Panc1 (cell line): ENCODE measurements around the gene CPEB1. TPM values are rescaled to one million over a fixed set of nuclear protein-coding genes. Genes with fewer than 3 reads are reported as not detected.

Source experiments
- ATAC-seq: fragments of 200-7000 bp; cut with Tn5 transposase; 2 replicates; pipeline ENCODE4 v1.9.1; 2020; ENCODE audit warnings: mild to moderate bottlenecking, moderate library complexity
- BruUV-seq: library from RNA; stranded (reverse); fragments of 400-500 nt; replicated peaks from 2 replicates; lab custom pipeline; 2021; lab: Mats Ljungman, UMichigan
- CTCF ChIA-PET: fragments of 300-600 bp; sonication (Branson Sonifier 250); formaldehyde crosslinking; loops from one replicate; lab custom pipeline; 2022; ENCODE audit warnings: antibody characterized with exemption; lab: Charles Lee
- POLR2A ChIA-PET: fragments of 300-600 bp; sonication (Branson Sonifier 250); formaldehyde crosslinking; loops from one replicate; lab custom pipeline; 2022; ENCODE audit warnings: antibody characterized with exemption; lab: Charles Lee
- DNase-seq: peaks from one replicate; pipeline ENCODE4 v3.0.0-alpha.2; 2010; ENCODE audit warnings: low read depth, low spot score
- H3K27ac ChIP-seq: 2 replicates; pipeline ENCODE4 v1.5.1; 2011; ENCODE audit warnings: mild to moderate bottlenecking, low read length, inconsistent platforms
- H3K27me3 ChIP-seq: fragments of 200-500 bp; sonication (Bioruptor generic); 2 replicates; pipeline ENCODE4 v1.6.0; 2014; ENCODE audit warnings: low read length, inconsistent platforms; ENCODE audit not compliant: control insufficient read depth, insufficient read depth
- H3K36me3 ChIP-seq: fragments of 200-500 bp; sonication (Bioruptor generic); 2 replicates; pipeline ENCODE4 v1.5.1; 2014; ENCODE audit warnings: inconsistent platforms, mild to moderate bottlenecking, low read length, moderate library complexity; ENCODE audit not compliant: control insufficient read depth, insufficient read depth
- H3K4me1 ChIP-seq: 2 replicates; pipeline ENCODE4 v1.5.1; 2011; ENCODE audit warnings: inconsistent platforms, mild to moderate bottlenecking, low read length, moderate library complexity; ENCODE audit not compliant: control insufficient read depth, insufficient read depth
- H3K4me3 ChIP-seq, 2 experiments: 2 replicates each; pipeline ENCODE4 v1.5.1; 2011 to 2012; ENCODE audit warnings: low read depth in 2 of 2, low read length in 2 of 2, mild to moderate bottlenecking in 2 of 2, inconsistent platforms in 1 of 2, moderate library complexity in 1 of 2
- H3K9me3 ChIP-seq: fragments of 200-500 bp; sonication (Bioruptor generic); 2 replicates; pipeline ENCODE4 v1.5.1; 2014; ENCODE audit warnings: low read depth, mild to moderate bottlenecking, inconsistent platforms, low read length, moderate library complexity; ENCODE audit not compliant: control insufficient read depth, insufficient read depth
- CTCF ChIP-seq: fragments of 450-650 bp; IDR thresholded peaks from 2 replicates; pipeline ENCODE4 v1.5.1; 2017; ENCODE audit warnings: mild to moderate bottlenecking
- POLR2AphosphoS5 ChIP-seq: IDR thresholded peaks from 2 replicates; pipeline ENCODE4 v1.6.1; 2012; ENCODE audit warnings: mild to moderate bottlenecking, low read depth, low read length, moderate library complexity
- SIN3A ChIP-seq: IDR thresholded peaks from 2 replicates; pipeline ENCODE4 v1.6.1; 2012; ENCODE audit warnings: low read depth, mild to moderate bottlenecking, low read length, moderate library complexity, borderline replicate concordance; ENCODE audit not compliant: insufficient read depth
- TCF7L2 ChIP-seq: IDR thresholded peaks from 2 replicates; pipeline ENCODE4 v1.6.1; 2011; ENCODE audit warnings: mild to moderate bottlenecking, low read depth, low read length, inconsistent platforms
- in situ Hi-C: cut with HindIII; loops from 2 replicates; pipeline ENCODE4 v1.10.0; 2016; ENCODE audit warnings: low sequenced_read_pairs, low pct_unique_long_range_greater_than_20kb
- intact Hi-C: fragments of 100-400 bp; cut with micrococcal nuclease; formaldehyde crosslinking; loops from one replicate; pipeline ENCODE4 v1.10.0; 2022; ENCODE audit not compliant: unreplicated experiment
- total RNA-seq: library from RNA; stranded (reverse); gene quantifications from one replicate; pipeline ENCODE4 v1.2.1, GENCODE V29; 2021; ENCODE audit not compliant: unreplicated experiment
- TF ChIP-seq, protein P1 (sequence below), 2 experiments: IDR thresholded peaks; 2 replicates each; pipeline ENCODE4 v1.6.1; 2011 to 2012; ENCODE audit warnings: low read depth in 2 of 2, control low read depth in 1 of 2, low read length in 1 of 2, mild to moderate bottlenecking in 1 of 2, moderate library complexity in 1 of 2; ENCODE audit not compliant: insufficient read depth in 1 of 2

Gene CPEB1
- total RNA-seq, 1 experiment from 2014 or later, result 19.5 TPM

DNA sequence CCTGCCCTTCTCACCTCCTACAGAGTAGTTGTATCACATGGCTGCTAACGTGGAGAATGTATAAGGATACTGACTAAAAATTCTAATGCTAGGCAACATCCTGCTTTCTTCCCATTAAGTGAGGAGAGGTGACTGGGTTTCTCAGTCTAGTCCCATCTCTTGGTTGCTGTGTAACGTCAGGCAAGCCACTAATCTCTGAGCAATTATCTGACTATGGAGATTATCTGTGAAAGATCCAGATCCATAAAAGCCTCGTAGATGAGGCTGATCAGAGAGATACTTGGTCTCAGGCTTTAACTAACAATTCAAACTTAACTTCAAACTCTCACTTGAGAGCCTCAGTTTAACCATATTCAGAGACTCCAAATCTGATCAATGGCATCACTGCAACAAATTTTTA lies 102.2 kb downstream of the CPEB1 start:
- Histone ChIP-seq H3K36me3 (peaks cover 5% of the 10 kb centered on the region), H3K9me3 (no peaks in the 10 kb centered on the region), H3K4me1 (no peaks in the 10 kb centered on the region), H3K27me3 (no peaks in the 10 kb centered on the region), H3K4me3 (no peak overlapping the region), H3K27ac (no peak overlapping the region)
- in situ Hi-C loops (no loop called here), intact Hi-C loops (loop anchor here (10.0 kb wide), 1 partner anchor 200 kb away; no protein-coding TSS in a partner anchor)
- BruUV-seq, result no TSS peak
- no peak for DNase-seq
- no peak for ATAC-seq
- CTCF ChIA-PET, result no interaction called here
- no peak for TF ChIP-seq POLR2AphosphoS5
- TF ChIP-seq CTCF, result no peak
- no peak for TF ChIP-seq SIN3A
- TF ChIP-seq, protein P1, sequence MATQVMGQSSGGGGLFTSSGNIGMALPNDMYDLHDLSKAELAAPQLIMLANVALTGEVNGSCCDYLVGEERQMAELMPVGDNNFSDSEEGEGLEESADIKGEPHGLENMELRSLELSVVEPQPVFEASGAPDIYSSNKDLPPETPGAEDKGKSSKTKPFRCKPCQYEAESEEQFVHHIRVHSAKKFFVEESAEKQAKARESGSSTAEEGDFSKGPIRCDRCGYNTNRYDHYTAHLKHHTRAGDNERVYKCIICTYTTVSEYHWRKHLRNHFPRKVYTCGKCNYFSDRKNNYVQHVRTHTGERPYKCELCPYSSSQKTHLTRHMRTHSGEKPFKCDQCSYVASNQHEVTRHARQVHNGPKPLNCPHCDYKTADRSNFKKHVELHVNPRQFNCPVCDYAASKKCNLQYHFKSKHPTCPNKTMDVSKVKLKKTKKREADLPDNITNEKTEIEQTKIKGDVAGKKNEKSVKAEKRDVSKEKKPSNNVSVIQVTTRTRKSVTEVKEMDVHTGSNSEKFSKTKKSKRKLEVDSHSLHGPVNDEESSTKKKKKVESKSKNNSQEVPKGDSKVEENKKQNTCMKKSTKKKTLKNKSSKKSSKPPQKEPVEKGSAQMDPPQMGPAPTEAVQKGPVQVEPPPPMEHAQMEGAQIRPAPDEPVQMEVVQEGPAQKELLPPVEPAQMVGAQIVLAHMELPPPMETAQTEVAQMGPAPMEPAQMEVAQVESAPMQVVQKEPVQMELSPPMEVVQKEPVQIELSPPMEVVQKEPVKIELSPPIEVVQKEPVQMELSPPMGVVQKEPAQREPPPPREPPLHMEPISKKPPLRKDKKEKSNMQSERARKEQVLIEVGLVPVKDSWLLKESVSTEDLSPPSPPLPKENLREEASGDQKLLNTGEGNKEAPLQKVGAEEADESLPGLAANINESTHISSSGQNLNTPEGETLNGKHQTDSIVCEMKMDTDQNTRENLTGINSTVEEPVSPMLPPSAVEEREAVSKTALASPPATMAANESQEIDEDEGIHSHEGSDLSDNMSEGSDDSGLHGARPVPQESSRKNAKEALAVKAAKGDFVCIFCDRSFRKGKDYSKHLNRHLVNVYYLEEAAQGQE (IDR thresholded peaks at IDR 0.05; ENCODE audit: insufficient read depth in 1 of 2, low read depth in 2 of 2, low read length in 1 of 2), result no peak
- no peak for TF ChIP-seq TCF7L2
- POLR2A ChIA-PET, result no interaction called here

GRCh38 chr15:82544431-82544830 lies 102.7 kb downstream of the CPEB1 start:
- TF ChIP-seq SIN3A (no peak), POLR2AphosphoS5 (no peak), CTCF (no peak), TCF7L2 (no peak)
- TF ChIP-seq, protein P1 (IDR thresholded peaks at IDR 0.05; ENCODE audit: insufficient read depth in 1 of 2, low read depth in 2 of 2, low read length in 1 of 2), result no peak
- Histone ChIP-seq H3K27me3 (no peaks in the 10 kb centered on the region), H3K4me1 (no peaks in the 10 kb centered on the region), H3K27ac (no peak overlapping the region), H3K36me3 (peaks cover 3% of the 10 kb centered on the region), H3K9me3 (no peaks in the 10 kb centered on the region), H3K4me3 (no peak overlapping the region)
- CTCF ChIA-PET, result no interaction called here
- no TSS peak for BruUV-seq
- in situ Hi-C loops, result no loop called here
- no peak for DNase-seq
- POLR2A ChIA-PET, result no interaction called here
- intact Hi-C loops, result loop anchor here (10.0 kb wide), 1 partner anchor 200 kb away; no protein-coding TSS in a partner anchor
- no peak for ATAC-seq
